GM18870 (cell line): ENCODE results near the gene DNAJB8.

ENCODE experiments used
- ATAC-seq: cut with Tn5 transposase; IDR thresholded peaks from one replicate; pipeline ENCODE4 v1.9.1; 2021; ENCODE audit warnings: moderate library complexity; ENCODE audit not compliant: unreplicated experiment

DNAJB8 gene

GRCh38 chr3:128468791-128469527, 2.3 kb upstream of the DNAJB8 start:
- ATAC-seq = no peak

DNA sequence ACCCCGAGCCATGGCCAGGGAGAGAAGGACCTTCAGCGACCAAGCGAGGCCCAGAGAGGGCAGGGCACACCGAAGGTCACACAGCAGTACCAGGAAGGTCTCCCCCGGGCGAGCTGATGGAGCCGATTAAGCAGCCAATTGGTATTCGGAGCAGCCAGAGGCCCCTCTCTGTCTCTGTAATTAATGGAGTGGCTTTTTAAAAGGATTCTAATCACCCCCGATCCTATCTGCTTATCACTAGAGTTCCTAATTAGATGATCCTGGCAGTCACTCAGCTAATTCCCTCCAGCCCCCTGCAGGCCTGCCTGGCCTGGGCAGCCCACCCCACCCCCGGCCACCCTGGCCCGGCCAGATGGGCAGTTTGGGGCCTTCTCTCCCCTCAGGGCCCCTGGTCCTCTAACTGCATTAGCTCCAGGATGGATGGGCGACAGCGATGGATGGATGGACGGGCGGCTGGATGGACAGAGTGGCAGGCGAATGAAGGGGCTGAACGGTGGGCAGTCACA, 1.6 kb upstream of the DNAJB8 start:
- ATAC-seq = no peak

- no peak for ATAC-seq
These were observed 2.0 kb downstream of the DNAJB8 start for GRCh38 chr3:128464702-128465101.

GRCh38 chr3:128464188-128464587, 2.5 kb downstream of the DNAJB8 start:
- ATAC-seq = no peak

GRCh38 chr3:128463771-128464170, 2.9 kb downstream of the DNAJB8 start:
- no peak for ATAC-seq

DNA sequence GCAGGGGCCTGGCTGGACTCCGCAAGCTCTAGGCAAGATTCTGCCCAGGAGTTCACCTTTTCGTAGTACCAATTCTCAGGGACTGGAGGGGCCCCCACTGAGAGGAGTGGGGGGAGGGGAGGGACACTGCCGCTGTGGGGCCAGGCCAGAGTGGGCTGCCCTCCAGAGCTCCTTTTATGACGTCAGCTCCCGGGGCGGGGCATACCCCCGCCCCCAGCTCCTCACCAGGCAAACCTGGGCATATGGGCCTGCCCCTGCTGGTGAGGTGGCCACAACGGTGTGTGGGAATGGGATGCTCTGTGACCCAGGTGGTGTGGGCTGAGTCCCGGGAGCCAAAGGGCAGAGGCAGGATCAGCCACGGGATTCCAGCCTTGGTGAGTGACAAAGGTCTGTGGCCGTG, 3.3 kb downstream of the DNAJB8 start:
- ATAC-seq = no peak

DNA sequence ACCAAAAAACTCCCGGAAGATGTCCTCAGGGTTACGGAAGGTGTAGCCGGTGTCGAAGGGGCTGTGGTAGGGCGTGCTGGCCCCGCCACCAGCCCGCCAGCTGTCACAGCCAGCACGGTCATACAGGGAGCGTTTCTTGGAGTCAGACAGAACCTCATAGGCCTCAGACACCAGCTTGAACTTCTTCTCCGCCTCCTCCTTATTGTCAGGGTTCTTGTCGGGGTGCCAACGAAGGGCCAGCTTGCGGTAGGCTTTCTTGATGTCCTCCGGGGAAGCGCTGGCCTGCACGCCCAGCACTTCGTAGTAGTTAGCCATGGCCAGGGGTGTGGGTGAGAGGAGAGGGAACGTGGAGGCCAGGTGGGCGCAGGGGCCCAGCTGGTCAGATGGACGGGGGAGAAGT, 3.8 kb downstream of the DNAJB8 start:
- no peak for ATAC-seq

DNA sequence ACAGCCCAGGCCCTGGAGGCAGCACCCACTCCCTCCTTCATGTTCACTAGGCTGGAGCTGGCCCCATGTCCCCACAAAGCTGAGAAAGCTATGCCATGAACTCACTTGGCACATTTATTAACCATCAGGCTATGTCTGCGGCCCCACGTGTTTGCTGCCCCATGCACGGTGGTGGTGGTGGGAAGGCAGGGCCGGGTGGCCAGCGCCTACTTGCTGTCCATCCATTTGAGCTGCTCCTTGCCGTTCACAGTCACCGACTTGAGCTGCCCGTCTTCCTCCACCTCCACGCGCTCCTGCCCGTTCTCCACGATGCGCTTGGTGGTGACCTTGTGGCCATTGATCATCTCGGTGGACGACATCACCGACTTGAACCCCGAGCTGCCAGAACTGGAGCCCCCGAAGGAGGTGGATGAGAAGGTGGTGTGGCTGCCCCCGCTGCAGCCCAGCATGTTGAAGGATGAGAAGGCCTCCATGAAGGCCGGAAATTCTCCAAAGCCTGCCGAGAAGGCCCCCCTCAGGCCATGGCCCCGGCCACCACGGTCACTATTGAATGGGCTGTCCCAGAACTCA, 4.3 kb downstream of the DNAJB8 start:
- ATAC-seq = no peak

DNA sequence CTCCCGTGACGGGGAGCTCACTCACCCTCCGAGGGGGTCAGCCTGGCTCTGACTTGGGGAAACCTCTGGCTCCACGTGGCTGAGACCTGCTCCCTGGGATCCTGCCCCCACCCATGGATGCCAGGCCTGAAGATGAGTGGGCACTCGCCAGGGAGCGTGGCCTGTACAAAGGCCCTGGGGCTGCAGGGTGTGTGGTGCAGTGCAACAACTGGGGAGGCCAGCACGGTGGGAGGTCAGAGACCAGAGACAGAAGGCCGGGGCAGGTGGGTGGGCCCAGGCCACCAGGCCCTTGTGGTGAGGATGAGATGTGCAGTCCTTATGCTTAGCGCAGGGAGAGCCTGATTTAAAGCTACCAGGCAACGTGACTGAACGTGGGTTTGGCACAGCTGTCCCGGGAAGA, 5.0 kb downstream of the DNAJB8 start:
- no peak for ATAC-seq

DNA sequence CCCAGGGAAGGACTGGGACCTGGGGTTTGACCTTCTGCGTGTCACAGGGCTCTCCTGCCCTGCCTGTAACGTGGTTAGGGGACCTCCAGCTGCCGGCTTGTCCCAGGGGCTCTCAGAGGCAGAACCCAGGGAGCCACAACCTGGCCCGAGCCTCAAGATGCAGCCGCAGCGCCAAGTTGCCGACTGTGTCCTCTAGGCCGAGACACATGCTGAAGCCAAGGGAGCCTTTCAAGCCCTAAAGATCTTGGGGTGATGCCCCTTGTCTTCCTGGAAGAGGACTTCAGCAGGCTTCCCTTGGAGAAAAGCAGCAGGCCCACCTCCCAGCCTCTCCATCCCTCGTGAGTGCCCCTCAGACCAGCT, 7.2 kb downstream of the DNAJB8 start:
- ATAC-seq = no peak

- ATAC-seq = no peak
These were observed 7.8 kb downstream of the DNAJB8 start for GRCh38 chr3:128458746-128459460.

GRCh38 chr3:128457937-128458336, 8.8 kb downstream of the DNAJB8 start:
- no peak for ATAC-seq

DNA sequence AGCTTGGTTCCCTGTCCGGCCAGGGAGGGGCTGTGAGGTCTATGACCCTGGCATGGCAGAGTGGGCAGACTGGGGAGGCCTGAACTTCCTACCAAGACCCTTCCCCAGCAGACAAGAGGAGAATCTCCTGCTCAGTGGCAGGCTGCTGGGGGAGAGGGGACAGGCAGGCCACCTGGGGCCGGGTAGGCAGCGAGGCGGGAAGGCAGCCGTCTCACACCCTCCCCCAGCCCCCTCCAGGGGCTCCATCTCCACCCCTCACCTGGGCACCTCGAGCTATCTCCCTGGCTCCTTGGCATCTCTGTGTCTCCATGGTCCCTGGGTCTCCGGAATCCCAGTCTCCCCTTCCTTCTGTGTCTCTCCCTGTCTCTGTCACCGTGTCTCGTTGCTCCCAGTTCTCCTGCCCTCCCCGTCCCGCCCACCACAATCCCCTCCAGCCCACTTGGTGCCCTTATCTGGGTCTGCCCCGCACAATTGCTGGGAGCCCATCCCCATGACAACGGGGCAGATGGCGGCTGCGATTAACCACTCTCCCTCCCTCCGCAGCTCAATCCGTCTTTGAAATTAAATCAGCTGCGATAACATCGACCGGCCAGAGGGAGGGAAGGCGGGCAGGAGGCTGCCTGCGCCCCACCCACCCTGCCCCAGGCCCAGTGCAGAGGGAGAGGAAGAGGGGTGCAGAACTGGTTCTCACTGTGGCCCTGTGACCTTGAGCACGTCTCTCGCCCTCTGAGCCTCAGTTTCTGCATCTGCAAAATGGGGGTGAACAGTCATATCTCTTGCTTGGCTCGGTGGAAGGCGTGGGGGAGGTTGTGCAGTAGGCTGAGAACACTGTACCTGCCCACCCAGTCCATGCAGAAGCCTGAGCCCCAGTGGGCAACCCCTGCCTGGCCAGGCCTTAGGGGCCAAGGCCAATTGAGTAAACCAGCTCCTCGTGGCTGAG, 9.6 kb downstream of the DNAJB8 start:
- no peak for ATAC-seq

DNA sequence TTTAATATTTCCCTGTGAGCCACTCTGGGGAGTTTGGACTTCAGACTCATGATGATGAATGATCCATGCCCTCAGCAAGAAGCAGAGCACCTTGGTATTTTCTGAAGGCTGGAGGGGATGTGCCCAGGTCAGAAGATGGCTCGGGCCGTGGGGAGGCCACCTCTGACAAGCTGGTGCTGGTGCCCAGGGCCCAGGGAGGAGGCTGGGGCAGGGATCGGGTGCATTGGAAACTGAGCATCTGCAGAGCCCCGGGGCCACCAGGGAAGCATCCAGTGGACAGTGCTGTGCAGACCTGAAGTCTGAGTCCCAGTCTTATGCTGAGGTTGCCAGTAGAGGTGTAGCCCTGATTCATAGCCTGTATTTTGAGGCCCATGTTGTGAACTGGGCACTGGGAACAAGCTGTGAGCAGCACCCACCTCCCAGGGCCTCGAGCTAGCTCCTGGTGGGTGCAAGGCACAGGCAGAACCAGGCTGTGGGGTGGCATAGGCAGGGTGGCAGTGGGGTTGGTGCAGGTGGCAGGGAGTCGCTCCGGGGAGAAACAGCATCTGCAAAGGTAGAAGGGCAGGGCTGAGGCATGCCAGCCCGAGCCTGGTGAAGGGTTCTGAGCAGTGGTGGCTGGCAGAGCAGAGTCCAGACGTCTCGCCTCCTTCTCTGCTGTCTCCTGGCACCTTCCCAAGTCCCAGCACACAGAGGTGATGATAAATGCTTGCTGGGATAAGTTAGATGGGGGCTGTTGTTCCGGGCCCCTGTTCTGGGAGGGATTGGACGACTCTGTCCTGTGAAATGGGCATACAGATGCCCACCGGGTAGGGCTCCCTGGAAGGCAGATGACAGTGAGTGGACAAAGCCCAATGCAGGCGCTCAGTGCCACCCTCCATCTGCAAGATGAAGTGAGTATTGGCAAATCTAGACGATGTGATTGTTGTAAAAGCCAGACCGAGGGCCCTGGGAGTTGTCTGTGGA, 10.6 kb downstream of the DNAJB8 start:
- ATAC-seq = no peak

GRCh38 chr3:128455116-128455515, 11.6 kb downstream of the DNAJB8 start:
- no peak for ATAC-seq

DNA sequence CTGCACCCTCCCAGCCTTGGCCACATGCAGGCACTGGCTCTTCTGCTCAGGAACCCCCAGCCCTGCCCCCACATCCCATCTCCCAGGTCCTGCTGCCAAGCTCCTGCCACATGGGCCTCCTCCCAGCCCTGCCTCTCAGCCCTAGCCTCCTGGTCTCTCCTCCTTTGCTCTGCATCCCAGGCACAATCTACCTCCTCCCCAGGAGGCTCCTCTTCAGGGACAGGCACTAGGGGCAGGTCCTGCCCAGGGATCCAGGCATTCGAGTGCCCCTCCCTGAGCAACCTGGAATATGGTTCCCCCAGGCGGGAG, 12.4 kb downstream of the DNAJB8 start:
- no peak for ATAC-seq

DNA sequence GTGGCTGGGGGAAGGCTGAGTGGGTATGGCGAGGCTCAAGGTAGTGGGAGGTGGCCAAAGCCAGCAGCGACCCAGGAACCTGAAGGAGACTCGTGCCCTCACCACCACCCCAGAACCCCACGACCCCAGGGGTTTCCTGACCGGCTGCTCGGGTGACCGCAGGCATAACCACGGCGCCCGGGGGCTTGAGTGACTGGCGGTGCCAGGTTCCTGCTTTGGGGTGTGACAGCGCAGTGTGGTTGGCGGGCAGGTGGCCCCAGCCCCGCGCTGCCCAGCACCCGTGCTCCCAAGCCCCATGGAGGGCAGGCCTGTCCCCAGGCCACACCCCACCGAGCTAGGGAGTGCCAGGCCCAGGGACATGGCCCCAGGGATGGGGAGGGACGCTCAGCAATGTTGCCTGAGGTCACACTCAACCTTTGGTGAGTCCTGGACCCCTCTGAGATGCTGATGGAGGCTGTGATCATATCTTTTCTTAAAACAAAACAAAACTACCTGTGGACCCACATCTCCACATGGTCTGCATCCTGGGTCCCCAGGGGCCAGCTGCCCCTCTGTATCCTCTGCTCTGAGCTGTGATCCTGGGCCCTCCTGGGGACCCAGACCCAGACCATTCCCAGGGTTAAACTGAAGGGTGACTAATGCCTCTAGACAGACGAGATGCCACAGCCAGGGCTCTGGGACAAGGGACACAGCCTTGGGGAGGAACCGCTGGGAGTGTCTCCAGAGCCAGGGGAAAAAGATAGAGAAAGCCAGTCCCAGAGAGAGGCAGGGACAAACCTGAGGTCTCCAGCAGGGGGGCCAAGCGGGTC, 13.0 kb downstream of the DNAJB8 start:
- no peak for ATAC-seq

DNA sequence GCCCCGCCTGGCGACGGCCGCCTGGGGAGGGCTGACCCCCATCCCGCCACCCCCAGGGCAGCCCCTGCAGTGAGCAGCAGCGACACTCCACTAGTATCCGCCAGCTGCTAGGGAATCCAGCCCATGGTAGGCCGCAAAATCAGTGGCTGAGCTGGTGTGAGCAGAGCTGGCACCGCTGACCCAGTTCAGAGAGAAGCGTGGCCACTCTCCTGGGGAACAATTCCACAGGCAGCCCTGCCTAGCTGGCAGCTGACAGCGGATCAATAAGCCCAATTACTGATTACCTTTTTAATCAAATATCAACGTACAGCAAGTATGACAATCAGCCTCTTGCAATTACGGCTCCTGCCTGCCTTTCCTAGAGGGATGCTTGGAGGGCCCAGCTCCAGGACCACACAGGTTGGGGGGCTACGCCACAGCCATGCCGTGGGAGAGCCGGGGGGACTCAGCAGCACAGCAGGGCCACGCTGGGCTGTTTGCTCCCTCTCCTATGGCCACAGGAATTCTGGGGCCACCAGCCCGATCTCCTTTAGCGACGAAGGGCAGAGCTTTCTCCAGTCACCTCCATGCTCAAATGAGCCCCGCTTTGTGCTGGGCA, 13.9 kb downstream of the DNAJB8 start:
- no peak for ATAC-seq

DNA sequence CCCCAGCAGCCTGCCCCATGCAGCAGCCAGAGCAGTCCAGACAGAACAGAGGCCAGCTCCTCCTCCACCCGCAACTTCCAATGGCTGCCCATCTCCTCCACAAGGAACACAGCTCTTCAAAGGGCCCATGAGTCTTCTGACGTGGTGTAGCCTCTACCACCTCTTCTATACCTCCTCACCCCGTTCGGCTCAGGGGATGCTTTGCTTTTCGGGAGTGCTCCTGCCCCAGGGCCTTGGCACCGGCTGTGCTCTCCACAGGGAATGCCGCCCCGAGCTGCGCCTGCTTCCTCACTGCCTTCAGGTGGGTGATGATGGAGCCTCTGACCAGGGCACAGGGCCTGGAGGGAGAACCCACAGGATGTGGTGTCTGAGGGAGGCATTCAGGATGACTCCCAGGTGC, 14.6 kb downstream of the DNAJB8 start:
- ATAC-seq = no peak
